ENCODE data around the gene GADD45B. TPM values are rescaled to one million over a fixed set of nuclear protein-coding genes. Genes with fewer than 3 reads are reported as not detected.
A peak's percentile ranks its signal among the peaks of the same experiment; 100 is the strongest.
"Not testable (repeated sequence)": the region's sequence is repeated elsewhere in the genome, so short reads cannot be mapped to it uniquely, and the experiment has no call there.

The GADD45B gene
- total and polyA plus RNA-seq, 4 experiments from 2014 or later = 44.9 to 94.4 (median 88.3) TPM

GRCh38 chr19:2469915-2470200 is 6.1 kb upstream of the GADD45B start:
- H3K9me3 Mint-ChIP-seq; POLR2A ChIA-PET (ENCODE audit: partially characterized antibody); H3K27me3 Mint-ChIP-seq; H3K4me3 ChIP-seq (ENCODE audit: low read length in 2 of 2); H3K9me3 ChIP-seq (ENCODE audit: control insufficient read depth in 1 of 2, low read length in 2 of 2); H3K36me3 ChIP-seq (ENCODE audit: insufficient read depth, low read length); H3K27me3 ChIP-seq (ENCODE audit: insufficient read depth, low read length); H3K4me1 Mint-ChIP-seq; H3K36me3 Mint-ChIP-seq; H3K4me1 ChIP-seq (ENCODE audit: insufficient read depth, low read length); DNase-seq; H3K27ac ChIP-seq (ENCODE audit: low read depth, low read length); H3K4me3 Mint-ChIP-seq: not testable (repeated sequence)
- CTCF ChIA-PET (ENCODE audit: partially characterized antibody) = interaction anchor here (0.6 to 4.9 kb wide), 5 partner anchors 112 to 407 kb away, joined by 3 to 109 read pairs (median 5); no protein-coding TSS in a partner anchor
- intact Hi-C loops (cut with micrococcal nuclease) = loop anchor here (10.0 kb wide), 1 partner anchor 315 kb away; the partner anchor contains the start of genes SGTA and THOP1
- H3K27ac Mint-ChIP-seq = peak overlapping the region in 1 of 7 donors; percentile 19

GRCh38 chr19:2474232-2475017 is 1.5 kb upstream of the GADD45B start:
- intact Hi-C loops (cut with micrococcal nuclease) = loop anchor here (1.0 to 10.0 kb wide), 7 partner anchors 18 to 322 kb away; partner anchors contain the start of genes AP3D1, LMNB2, PLEKHJ1 and SF3A2
- H3K9me3 ChIP-seq (ENCODE audit: control insufficient read depth in 1 of 2, low read length in 2 of 2) = no peaks in the 10 kb centered on the region
- peak overlapping the region; percentile 76 for H3K27ac ChIP-seq (ENCODE audit: low read depth, low read length)
- Mint-ChIP-seq H3K4me1 (peaks cover 6 to 36% (median 15%) of the 10 kb centered on the region in 4 donors), H3K36me3 (peaks cover 5 to 26% of the 10 kb centered on the region in 2 donors), H3K4me3 (peak overlapping the region; percentile 75 to 89 (median 84)), H3K9me3 (peaks cover 0 to 16% (median 0%) of the 10 kb centered on the region in 8 donors), H3K27ac (peak overlapping the region; percentile 68 to 97 (median 85)), H3K27me3 (no peaks in the 10 kb centered on the region)
- H3K36me3 ChIP-seq (ENCODE audit: insufficient read depth, low read length) = no peaks in the 10 kb centered on the region
- CTCF ChIA-PET (ENCODE audit: partially characterized antibody) = interaction anchor here (0.6 to 6.8 kb wide), 16 partner anchors 12 to 200 kb away, joined by 3 to 123 read pairs (median 5); no protein-coding TSS in a partner anchor
- H3K4me3 ChIP-seq (ENCODE audit: low read length in 2 of 2) = peak overlapping the region in 1 of 2 donors; percentile 97
- POLR2A ChIA-PET (ENCODE audit: partially characterized antibody) = interaction anchor here (1.2 to 6.8 kb wide), 15 partner anchors 11 to 366 kb away, joined by 3 to 271 read pairs (median 93); partner anchors contain the start of gene ZNF555
- H3K4me1 ChIP-seq (ENCODE audit: insufficient read depth, low read length) = peaks cover 20% of the 10 kb centered on the region
- peak; percentile 84 to 90 (median 84) for DNase-seq
- H3K27me3 ChIP-seq (ENCODE audit: insufficient read depth, low read length) = no peaks in the 10 kb centered on the region

- DNase-seq = peak; percentile 59 to 75 (median 63)
- Mint-ChIP-seq H3K4me1 (peaks cover 6 to 36% (median 14%) of the 10 kb centered on the region in 4 donors), H3K4me3 (peak overlapping the region; percentile 81 to 90 (median 85)), H3K36me3 (peaks cover 5 to 26% of the 10 kb centered on the region in 2 donors), H3K27ac (peak overlapping the region; percentile 85 to 97 (median 94)), H3K27me3 (no peaks in the 10 kb centered on the region), H3K9me3 (peaks cover 0 to 16% (median 0%) of the 10 kb centered on the region in 8 donors)
- POLR2A ChIA-PET (ENCODE audit: partially characterized antibody) = interaction anchor here (0.6 to 6.8 kb wide), 47 partner anchors 9 to 561 kb away, joined by 3 to 271 read pairs (median 8); partner anchors contain the start of genes AMH, GNG7, LMNB2 and PLEKHJ1
- H3K36me3 ChIP-seq (ENCODE audit: insufficient read depth, low read length) = no peaks in the 10 kb centered on the region
- intact Hi-C loops (cut with micrococcal nuclease) = loop anchor here (2.0 to 10.0 kb wide), 4 partner anchors 18 to 323 kb away; partner anchors contain the start of genes AP3D1, LMNB2, PLEKHJ1 and SF3A2
- H3K27me3 ChIP-seq (ENCODE audit: insufficient read depth, low read length) = no peaks in the 10 kb centered on the region
- H3K9me3 ChIP-seq (ENCODE audit: control insufficient read depth in 1 of 2, low read length in 2 of 2) = no peaks in the 10 kb centered on the region
- peak overlapping the region; percentile 22 to 97 for H3K4me3 ChIP-seq (ENCODE audit: low read length in 2 of 2)
- peak overlapping the region; percentile 76 for H3K27ac ChIP-seq (ENCODE audit: low read depth, low read length)
- peaks cover 25% of the 10 kb centered on the region for H3K4me1 ChIP-seq (ENCODE audit: insufficient read depth, low read length)
- CTCF ChIA-PET (ENCODE audit: partially characterized antibody) = interaction anchor here (0.9 to 6.8 kb wide), 14 partner anchors 20 to 162 kb away, joined by 3 to 123 read pairs (median 16); no protein-coding TSS in a partner anchor
Measured at GRCh38 chr19:2475018-2475701, 767 bp upstream of the GADD45B start.

- POLR2A ChIA-PET (ENCODE audit: partially characterized antibody) = interaction anchor here (0.6 to 6.8 kb wide), 59 partner anchors 8 to 584 kb away, joined by 3 to 271 read pairs (median 6); partner anchors contain the start of genes GNG7, LMNB2, PLEKHJ1 and SGTA
- no peaks in the 10 kb centered on the region for H3K36me3 ChIP-seq (ENCODE audit: insufficient read depth, low read length)
- H3K9me3 ChIP-seq (ENCODE audit: control insufficient read depth in 1 of 2, low read length in 2 of 2) = no peaks in the 10 kb centered on the region
- Mint-ChIP-seq H3K27me3 (no peaks in the 10 kb centered on the region), H3K4me1 (peaks cover 6 to 36% (median 14%) of the 10 kb centered on the region in 4 donors), H3K9me3 (peaks cover 0 to 16% (median 0%) of the 10 kb centered on the region in 8 donors), H3K27ac (peak overlapping the region; percentile 95 to 99 (median 97)), H3K36me3 (peaks cover 5 to 26% of the 10 kb centered on the region in 2 donors), H3K4me3 (peak overlapping the region; percentile 99 to 100 (median 100))
- peak overlapping the region; percentile 71 to 97 for H3K4me3 ChIP-seq (ENCODE audit: low read length in 2 of 2)
- peak overlapping the region; percentile 76 for H3K27ac ChIP-seq (ENCODE audit: low read depth, low read length)
- DNase-seq = peak; percentile 60 to 76 (median 63)
- H3K4me1 ChIP-seq (ENCODE audit: insufficient read depth, low read length) = peaks cover 25% of the 10 kb centered on the region
- CTCF ChIA-PET (ENCODE audit: partially characterized antibody) = interaction anchor here (0.9 to 6.8 kb wide), 19 partner anchors 10 to 160 kb away, joined by 3 to 123 read pairs (median 8); no protein-coding TSS in a partner anchor
- intact Hi-C loops (cut with micrococcal nuclease) = loop anchor here (1.0 to 10.0 kb wide), 5 partner anchors 18 to 324 kb away; partner anchors contain the start of genes AP3D1, PLEKHJ1, SF3A2 and SGTA
- H3K27me3 ChIP-seq (ENCODE audit: insufficient read depth, low read length) = no peaks in the 10 kb centered on the region
Measured at GRCh38 chr19:2476451-2477140, 669 bp downstream of the GADD45B start.

- peak overlapping the region; percentile 99 to 100 (median 100) for H3K4me3 Mint-ChIP-seq
- H3K27me3 Mint-ChIP-seq = no peaks in the 10 kb centered on the region
- Histone ChIP-seq H3K4me3 (ENCODE audit: low read length in 2 of 2) (peak overlapping the region; percentile 71 to 97), H3K27ac (ENCODE audit: low read depth, low read length) (peak overlapping the region; percentile 76), H3K27me3 (ENCODE audit: insufficient read depth, low read length) (no peaks in the 10 kb centered on the region), H3K4me1 (ENCODE audit: insufficient read depth, low read length) (peaks cover 25% of the 10 kb centered on the region), H3K36me3 (ENCODE audit: insufficient read depth, low read length) (no peaks in the 10 kb centered on the region), H3K9me3 (ENCODE audit: control insufficient read depth in 1 of 2, low read length in 2 of 2) (no peaks in the 10 kb centered on the region)
- H3K9me3 Mint-ChIP-seq = peaks cover 0 to 19% (median 0%) of the 10 kb centered on the region in 8 donors
- no peak for DNase-seq
- ChIA-PET POLR2A (ENCODE audit: partially characterized antibody) (interaction anchor here (0.7 to 6.8 kb wide), 41 partner anchors 8 to 535 kb away, joined by 3 to 271 read pairs (median 9); partner anchors contain the start of genes LMNB2, SGTA and TIMM13), CTCF (ENCODE audit: partially characterized antibody) (interaction anchor here (1.3 to 6.8 kb wide), 14 partner anchors 9 to 160 kb away, joined by 3 to 123 read pairs (median 16); no protein-coding TSS in a partner anchor)
- intact Hi-C loops (cut with micrococcal nuclease) = loop anchor here (2.0 to 10.0 kb wide), 4 partner anchors 18 to 325 kb away; partner anchors contain the start of genes AP3D1, PLEKHJ1, SF3A2 and SGTA
- peaks cover 5 to 26% of the 10 kb centered on the region in 2 donors for H3K36me3 Mint-ChIP-seq
- H3K4me1 Mint-ChIP-seq = peaks cover 6 to 36% (median 14%) of the 10 kb centered on the region in 4 donors
- peak overlapping the region; percentile 93 to 99 (median 97) for H3K27ac Mint-ChIP-seq
Measured at GRCh38 chr19:2477141-2477710, 1.3 kb downstream of the GADD45B start.

All from CD4-positive, alpha-beta memory T cell (primary cell).